ENCODE data around the gene ATG4B.

ATG4B gene

GRCh38 chr2:241613017-241613780 is 24.3 kb upstream of the ATG4B start:
- DNase-seq = no peak

GRCh38 chr2:241615041-241615440 is 22.5 kb upstream of the ATG4B start:
- DNase-seq = no peak

- no peak for DNase-seq
Observed at GRCh38 chr2:241615522-241616052, 21.9 kb upstream of the ATG4B start.

- DNase-seq = no peak
Observed at GRCh38 chr2:241616168-241617125, 21.0 kb upstream of the ATG4B start.

DNA sequence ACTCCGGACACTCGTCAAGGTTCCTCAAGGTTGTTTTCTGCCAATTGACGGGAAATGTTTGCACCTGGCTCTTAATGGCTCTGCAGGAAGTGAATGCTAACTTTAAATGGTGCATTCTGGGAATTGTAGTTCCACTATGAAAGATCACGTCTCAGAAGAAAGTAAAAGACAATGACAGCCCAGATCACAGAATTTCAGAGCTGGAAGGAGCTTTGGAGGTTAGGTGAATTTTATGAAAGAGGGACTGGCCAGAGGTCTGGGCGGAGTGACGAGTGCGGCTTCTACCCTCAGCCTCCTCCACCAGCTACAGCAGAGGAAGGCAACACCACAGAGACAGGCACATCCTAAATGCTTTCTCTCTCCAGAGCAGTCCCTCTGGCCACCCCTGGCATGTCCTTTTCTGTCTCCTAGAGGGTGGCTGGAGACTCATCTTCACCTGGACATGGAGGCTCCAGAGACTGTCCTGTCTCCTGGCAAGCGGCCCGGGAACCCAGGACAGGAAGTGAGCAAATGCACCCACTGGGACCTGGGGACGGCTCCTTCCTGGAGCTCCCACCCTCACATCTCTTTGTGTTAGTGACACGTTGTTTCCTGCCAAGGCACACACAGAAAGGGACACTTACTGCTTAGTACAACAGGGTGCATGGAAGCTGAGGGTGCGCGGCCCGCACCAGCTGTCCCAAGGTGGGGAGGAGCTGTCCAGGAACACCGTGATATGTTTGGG is 19.9 kb upstream of the ATG4B start:
- no peak for DNase-seq

DNA sequence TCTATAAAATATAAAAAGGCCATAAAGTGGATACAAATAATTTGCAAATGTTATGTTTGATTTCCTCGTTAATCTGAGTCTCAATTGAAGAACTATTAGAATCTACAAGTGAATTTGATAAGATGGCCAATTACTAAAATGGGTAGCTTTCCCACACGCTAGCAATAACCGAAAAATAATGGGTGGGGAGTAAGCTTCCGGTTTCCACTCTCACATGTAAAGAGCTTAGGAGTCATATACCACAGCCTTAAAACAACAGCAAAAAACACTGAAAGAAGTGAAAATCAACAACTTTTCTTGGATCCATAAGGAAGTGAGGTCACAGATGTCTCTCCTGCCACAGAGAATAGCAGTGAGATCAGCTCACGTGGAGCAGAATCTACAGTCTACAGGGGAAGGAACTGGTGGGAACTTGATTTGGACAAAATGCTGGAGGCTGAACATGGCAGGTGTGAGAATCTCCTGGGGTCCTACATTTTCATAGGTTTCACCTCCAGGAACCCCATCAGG is 19.1 kb upstream of the ATG4B start:
- no peak for DNase-seq

DNA sequence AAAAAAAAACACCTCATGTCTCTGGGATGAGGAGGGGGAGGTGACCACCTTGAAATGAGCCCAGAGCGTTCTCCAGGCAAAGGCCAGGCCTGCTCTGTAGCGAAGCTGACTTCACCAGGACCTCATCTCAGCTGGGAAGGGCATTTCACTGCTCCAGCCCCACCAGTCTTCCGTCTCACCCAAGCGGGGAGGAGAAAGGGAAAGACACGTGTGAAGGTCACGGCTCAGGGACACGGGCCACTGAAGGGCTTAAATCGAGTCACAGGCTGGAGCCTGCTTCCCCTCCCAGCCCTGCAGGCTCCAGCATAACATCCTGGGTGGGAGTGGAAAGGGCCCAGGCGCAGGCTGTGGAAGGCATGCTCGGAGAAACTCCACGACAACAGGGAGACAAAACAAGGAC is 18.7 kb upstream of the ATG4B start:
- no peak for DNase-seq

DNA sequence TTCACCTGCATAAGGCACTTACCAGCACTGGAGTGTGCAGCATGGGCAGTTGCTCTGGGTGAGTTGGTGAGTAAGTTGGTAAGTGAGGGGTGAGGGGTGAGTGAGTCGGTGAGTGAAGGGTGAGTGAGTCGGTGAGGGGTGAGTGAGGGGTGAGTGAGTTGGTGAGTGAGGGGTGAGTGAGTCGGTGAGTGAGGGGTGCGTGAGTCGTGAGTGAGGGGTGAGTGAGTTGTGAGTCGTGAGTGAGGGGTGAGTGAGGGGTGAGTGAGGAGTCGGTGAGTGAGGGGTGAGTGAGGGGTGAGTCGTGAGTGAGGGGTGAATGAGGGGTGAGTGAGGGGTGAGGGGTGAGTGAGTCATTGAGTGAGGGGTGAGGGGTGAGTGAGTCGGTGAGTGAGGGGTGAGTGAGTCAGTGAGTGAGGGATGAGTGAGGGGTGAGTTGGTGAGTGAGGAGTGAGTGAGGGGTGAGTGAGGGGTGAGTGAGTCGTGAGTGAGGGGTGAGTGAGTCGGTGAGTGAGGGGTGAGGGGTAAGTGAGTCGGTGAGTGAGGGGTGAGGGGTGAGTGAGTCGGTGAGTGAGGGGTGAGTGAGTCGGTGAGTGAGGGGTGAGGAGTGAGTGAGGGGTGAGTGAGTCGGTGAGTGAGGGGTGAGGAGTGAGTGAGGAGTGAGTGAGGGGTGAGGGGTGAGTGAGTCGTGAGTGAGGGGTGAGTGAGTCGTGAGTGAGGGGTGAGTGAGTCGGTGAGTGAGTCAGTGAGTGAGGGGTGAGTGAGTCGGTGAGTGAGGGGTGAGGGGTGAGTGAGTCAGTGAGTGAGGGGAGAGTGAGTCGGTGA is 17.7 kb upstream of the ATG4B start:
- no peak for DNase-seq

DNA sequence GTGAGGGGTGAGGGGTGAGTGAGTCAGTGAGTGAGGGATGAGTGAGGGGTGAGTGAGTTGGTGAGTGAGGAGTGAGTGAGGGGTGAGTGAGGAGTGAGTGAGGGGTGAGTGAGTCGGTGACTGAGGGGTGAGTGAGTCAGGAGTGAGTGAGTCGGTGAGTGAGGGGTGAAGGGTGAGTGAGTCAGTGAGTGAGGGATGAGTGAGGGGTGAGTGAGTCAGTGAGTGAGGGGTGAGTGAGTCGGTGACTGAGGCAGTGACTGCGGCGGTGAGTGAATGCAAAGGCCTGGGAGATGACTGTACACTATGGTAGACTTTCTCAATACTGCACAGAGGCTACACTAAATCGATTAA is 17.1 kb upstream of the ATG4B start:
- no peak for DNase-seq

GRCh38 chr2:241627675-241628074 is 9.8 kb upstream of the ATG4B start:
- no peak for DNase-seq

DNA sequence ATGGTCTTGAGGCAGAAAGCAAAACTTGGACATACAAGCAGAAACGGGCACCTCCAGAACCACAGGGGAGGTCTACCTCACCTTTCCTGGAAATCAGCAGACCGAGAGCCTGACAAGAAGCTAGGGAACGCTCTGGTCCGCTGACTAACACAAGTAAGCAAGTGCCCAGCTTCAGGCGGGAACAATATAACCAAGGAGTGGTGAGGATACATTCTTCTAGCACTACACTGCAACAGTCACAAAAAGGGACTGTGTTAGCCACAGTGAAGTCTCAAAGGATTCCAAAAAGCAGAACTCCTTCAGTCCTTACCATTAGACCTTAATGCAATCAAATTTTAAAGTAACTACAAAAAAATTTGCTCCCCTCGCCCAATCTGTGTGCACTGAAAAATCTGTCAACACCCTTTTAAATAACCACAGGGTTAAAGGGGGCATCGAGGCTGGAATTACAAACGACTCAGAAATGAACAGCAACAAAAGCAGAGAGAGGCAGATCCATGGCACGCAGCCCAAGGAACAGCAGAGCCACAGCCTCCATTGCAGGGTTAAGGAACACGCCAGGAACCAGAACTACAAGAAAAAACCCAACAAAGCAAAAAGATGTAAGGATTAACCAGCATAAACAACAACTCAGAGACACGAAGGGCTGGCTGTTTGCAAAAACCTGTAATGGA is 7.6 kb upstream of the ATG4B start:
- DNase-seq = no peak

DNA sequence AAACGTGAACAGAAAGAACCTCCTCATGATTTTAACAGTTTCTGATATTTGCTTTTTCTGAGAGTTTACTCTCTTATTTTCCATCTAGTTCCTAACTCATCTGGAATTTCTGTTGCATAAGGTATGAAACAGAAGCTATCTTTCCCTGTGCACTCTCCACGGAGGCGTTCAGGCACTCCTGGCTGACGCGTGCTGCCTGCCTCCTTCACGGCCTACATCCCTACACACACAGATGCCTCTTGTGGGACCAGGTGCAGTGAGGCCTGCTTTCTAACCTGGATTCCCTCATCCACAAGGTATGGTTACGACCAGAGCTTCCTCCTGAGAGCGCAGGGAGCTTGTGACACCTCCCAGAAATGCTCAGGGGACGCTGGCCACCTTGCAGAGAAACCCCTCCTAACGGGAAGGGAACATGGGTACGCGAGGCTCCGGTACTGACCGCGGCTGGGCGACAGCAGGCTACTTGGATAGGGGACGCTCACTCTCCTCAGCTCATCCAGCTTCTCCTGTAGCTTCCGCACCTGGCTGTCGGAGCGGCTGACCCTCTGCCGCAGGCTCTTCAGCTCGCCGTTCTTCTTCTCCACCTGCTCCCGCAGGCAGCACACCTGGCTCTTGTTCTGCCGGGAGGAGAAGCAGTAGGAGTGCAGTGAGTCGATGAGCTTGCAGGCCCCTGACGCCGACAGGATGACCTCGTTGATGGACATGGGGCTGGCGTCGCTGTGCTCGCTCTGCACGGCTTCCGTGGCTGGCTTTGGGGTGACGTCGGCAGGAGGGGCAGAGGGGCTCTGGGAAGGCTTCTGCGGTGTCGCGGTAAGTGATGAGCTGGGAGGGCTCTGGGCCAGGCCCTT is 4.8 kb upstream of the ATG4B start:
- DNase-seq = no peak

DNA sequence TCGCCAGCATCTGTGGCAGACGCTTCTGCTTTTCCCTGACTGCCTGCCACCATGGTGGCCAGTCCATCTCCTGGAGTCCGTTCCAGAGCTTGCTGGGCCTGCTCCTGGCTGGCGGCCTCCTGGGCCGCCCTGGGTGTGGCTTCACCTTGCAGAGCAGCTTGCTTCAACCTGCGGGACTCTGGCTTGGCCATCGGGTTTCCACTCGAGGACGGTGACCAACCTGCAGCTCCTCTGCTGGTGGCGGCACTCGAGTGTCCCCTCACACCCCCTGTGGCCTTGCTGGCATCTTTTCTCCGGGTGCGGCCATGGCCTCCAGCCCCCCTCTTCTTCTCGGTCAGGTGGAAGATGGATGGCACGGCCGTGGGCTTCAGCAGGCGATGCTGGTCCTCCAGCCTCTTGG is 3.9 kb upstream of the ATG4B start:
- DNase-seq = no peak

GRCh38 chr2:241635756-241636155 is 1.7 kb upstream of the ATG4B start:
- DNase-seq = no peak

DNA sequence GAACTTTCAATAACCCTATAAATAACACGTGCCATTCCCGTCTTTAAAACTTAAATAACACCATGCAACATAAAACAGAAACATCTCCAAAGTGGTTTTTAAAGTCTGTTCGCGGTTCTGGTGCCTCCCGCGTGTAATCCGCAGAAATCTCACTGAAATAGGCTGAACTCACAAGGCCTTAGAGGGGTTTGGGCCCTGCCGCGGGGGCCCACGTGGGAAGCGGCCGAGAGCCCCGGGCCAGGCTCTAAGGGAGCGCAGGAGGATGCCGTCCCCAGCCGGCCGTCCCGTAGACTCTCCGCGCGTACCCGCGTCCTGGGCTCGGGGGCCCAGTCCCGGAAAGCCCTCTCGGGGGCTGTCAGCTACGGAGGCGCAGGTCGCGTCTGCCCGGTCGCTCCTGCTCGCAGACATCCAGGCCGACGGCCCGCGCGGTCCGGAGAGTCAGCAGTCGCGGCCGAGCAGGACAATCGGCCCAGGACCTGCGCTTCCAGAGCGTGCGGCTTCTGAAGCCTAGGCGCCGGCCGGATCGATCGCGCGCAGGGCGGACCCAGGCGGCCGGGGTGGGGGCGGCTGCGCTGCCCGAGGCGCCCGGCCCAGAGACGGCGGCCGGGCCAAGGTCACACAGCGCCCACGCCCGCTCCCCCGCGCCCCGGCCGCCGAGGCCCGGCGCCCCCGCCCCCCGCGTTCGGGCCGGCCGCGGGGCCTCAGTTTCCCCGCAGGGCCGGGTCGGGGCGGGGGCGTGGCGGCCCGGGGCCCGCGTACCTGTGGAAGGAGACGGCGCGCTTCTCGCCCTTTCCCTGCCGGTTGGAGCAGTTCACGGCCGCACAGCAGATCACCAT is 1.1 kb upstream of the ATG4B start:
- DNase-seq = peak; percentile 52

DNA sequence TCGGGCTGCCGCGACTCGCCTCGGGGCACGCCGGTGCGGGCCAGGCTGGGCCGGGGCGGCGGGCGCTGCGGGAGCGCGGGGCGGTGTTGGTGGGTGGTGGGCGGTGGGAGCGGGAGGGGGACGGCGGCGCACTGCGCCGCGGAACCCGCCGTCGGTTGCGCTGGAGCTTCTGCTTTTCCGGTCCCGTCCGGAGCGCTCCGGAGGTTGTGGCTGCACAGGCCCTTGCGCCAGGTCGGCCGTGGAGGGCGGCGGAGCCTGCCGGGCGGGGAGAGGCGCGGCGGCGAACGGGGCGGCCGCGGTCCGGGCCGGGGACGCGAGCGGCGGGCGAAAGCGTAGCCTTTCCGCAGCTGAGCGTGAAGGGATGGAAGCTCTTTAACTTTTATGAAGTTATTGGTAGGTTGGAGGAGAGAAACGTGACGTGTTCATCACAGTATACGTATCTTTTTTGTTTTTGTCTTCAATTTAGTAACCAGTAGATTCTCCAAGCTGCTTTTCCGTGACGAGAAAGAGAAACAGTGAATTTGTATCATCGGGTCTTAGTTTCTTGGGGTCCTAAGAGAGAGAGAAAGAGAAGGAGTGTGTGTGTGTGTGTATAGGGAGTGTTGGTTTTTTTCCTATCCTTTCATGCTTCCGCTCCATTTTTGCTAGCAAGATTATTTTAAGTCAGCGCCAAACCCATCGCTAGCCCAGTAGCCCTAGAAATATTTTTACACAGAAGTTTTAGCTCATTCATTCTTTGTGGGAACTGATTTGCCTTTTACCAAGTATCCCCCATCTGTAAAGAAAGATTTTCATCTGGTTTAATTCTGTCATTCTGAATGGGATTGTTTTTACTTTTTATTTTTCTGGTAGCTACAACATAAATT is 535 bp downstream of the ATG4B start:
- DNase-seq = no peak

DNA sequence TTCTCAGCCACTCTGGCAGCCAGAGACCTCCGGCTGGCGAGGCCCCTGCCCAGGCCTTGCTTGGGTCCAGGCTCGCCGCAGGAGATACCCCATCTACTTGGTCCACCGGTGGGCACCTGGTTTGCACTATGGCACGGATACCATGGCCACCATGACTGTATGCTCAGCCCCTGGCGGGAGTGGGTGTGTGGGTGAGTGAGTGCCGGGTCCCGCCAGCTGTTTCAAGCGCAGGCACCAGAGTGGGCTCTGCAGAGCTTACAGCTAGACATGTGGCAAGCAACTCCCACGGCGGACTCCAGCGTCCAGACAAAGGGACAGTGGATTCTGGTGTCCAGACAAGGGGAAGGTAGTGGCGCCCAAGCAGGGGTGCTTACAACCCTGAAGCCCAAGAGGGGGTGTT is 1.4 kb downstream of the ATG4B start:
- DNase-seq = no peak

- no peak for DNase-seq
Observed at GRCh38 chr2:241639385-241639784, 1.9 kb downstream of the ATG4B start.
